Natural killer cell (primary cell): ENCODE results near the gene CLEC2D. TPM values are rescaled to one million over a fixed set of nuclear protein-coding genes. Genes with fewer than 3 reads are reported as not detected.

ENCODE experiments used
- ATAC-seq, 3 donors: fragments of 150-1000 bp in 2 of 3; fragments of 200-7000 bp in 1 of 3; cut with Tn5 transposase; 1 replicate in 1 of 3; 2 replicates in 2 of 3; pipeline ENCODE4 v1.10.0; 2021; ENCODE audit warnings: mild to moderate bottlenecking in 2 of 3, moderate library complexity in 2 of 3
- DNase-seq, 2 donors: peaks; one replicate each; pipeline versions ENCODE4 v3.0.0 to v3.0.0-alpha.2; 2013 to 2021; ENCODE audit warnings: mixed read lengths in 1 of 2
- H3K27ac ChIP-seq: one replicate; pipeline ENCODE4 v1.5.1; 2013; ENCODE audit warnings: mild to moderate bottlenecking, low read length
- H3K27me3 ChIP-seq: one replicate; pipeline ENCODE4 v1.6.1; 2013; ENCODE audit warnings: low read length; ENCODE audit not compliant: control insufficient read depth, insufficient read depth
- H3K36me3 ChIP-seq: one replicate; pipeline ENCODE4 v1.6.1; 2013; ENCODE audit warnings: low read length; ENCODE audit not compliant: control insufficient read depth, insufficient read depth
- H3K4me1 ChIP-seq: one replicate; pipeline ENCODE4 v1.6.1; 2013; ENCODE audit warnings: low read length; ENCODE audit not compliant: control insufficient read depth, insufficient read depth
- H3K4me3 ChIP-seq: one replicate; pipeline ENCODE4 v1.5.1; 2013; ENCODE audit warnings: low read length
- H3K9me3 ChIP-seq: one replicate; pipeline ENCODE4 v1.6.1; 2013; ENCODE audit warnings: low read length; ENCODE audit not compliant: control insufficient read depth, insufficient read depth
- H3K27ac Mint-ChIP-seq, 2 donors: one replicate each; pipeline ENCODE4 v1.8.0; 2022; ENCODE audit warnings: mild to moderate bottlenecking in 2 of 2, mixed read lengths in 2 of 2, moderate library complexity in 1 of 2
- H3K27me3 Mint-ChIP-seq, 2 donors: one replicate each; pipeline ENCODE4 v1.8.0; 2022; ENCODE audit warnings: low read depth in 2 of 2, mixed read lengths in 2 of 2
- H3K36me3 Mint-ChIP-seq: one replicate; pipeline ENCODE4 v1.8.0; 2022; ENCODE audit warnings: mixed read lengths
- H3K4me1 Mint-ChIP-seq, 2 donors: one replicate each; pipeline ENCODE4 v1.8.0; 2022; ENCODE audit warnings: mixed read lengths in 2 of 2
- H3K4me3 Mint-ChIP-seq: one replicate; pipeline ENCODE4 v1.8.0; 2022; ENCODE audit warnings: mild to moderate bottlenecking, moderate library complexity, mixed read lengths
- H3K9me3 Mint-ChIP-seq, 2 donors: one replicate each; pipeline ENCODE4 v1.8.0; 2022; ENCODE audit warnings: mixed read lengths in 2 of 2
- CTCF ChIP-seq: fragments of 200-600 bp; IDR thresholded peaks from one replicate; pipeline ENCODE4 v1.8.0; 2022; ENCODE audit warnings: antibody characterized with exemption
- WGBS: methylation state at CpG from one replicate; pipeline ENCODE4 v1.1.7; 2013; ENCODE audit warnings: missing lambda C conversion rate; ENCODE audit not compliant: insufficient coverage; 5-methylcytosine and 5-hydroxymethylcytosine counted together
- intact Hi-C: fragments of 100-400 bp; cut with micrococcal nuclease; formaldehyde crosslinking; loops from one replicate; pipeline ENCODE4 v1.14.2; 2022
- total RNA-seq, 4 donors: library from RNA; stranded (reverse); fragments of 120-200 nt in 1 of 4; gene quantifications; one replicate each; pipeline versions ENCODE4 v1.2.3 to v1.2.4, GENCODE V29; 2013 to 2022

Gene CLEC2D
- total RNA-seq, 3 donors from 2014 or later (not counting 1 experiment from before 2014, with no cell fraction given) = 140 to 219 (median 209) TPM

GRCh38 chr12:9719790-9720189 is 50.3 kb downstream of the CLEC2D start:
- no peak for TF ChIP-seq CTCF
- Histone ChIP-seq H3K9me3 (no peaks in the 10 kb centered on the region), H3K36me3 (no peaks in the 10 kb centered on the region), H3K4me1 (no peaks in the 10 kb centered on the region), H3K27ac (no peak overlapping the region), H3K4me3 (no peak overlapping the region), H3K27me3 (peaks cover 2% of the 10 kb centered on the region)
- no peaks in the 10 kb centered on the region for H3K9me3 Mint-ChIP-seq
- intact Hi-C loops = no loop called here
- DNase-seq = no peak
- H3K27ac Mint-ChIP-seq = no peak overlapping the region
- ATAC-seq = no peak
- peaks cover 16 to 29% of the 10 kb centered on the region in 2 donors for H3K27me3 Mint-ChIP-seq
- no peak overlapping the region for H3K4me3 Mint-ChIP-seq
- no peaks in the 10 kb centered on the region for H3K36me3 Mint-ChIP-seq
- WGBS = 90% methylated on average over 1 of the region's 1 CpG
- no peaks in the 10 kb centered on the region for H3K4me1 Mint-ChIP-seq

GRCh38 chr12:9721394-9722092 is 52.0 kb downstream of the CLEC2D start:
- Histone ChIP-seq H3K27ac (peak overlapping the region; percentile 68), H3K9me3 (no peaks in the 10 kb centered on the region), H3K36me3 (no peaks in the 10 kb centered on the region), H3K27me3 (peaks cover 2% of the 10 kb centered on the region), H3K4me1 (no peaks in the 10 kb centered on the region), H3K4me3 (no peak overlapping the region)
- H3K9me3 Mint-ChIP-seq = no peaks in the 10 kb centered on the region
- H3K27ac Mint-ChIP-seq = no peak overlapping the region
- no peaks in the 10 kb centered on the region for H3K36me3 Mint-ChIP-seq
- 57% methylated on average over 5 of the region's 5 CpGs for WGBS
- H3K4me3 Mint-ChIP-seq = no peak overlapping the region
- no peaks in the 10 kb centered on the region for H3K4me1 Mint-ChIP-seq
- ATAC-seq = no peak
- intact Hi-C loops = no loop called here
- no peak for TF ChIP-seq CTCF
- H3K27me3 Mint-ChIP-seq = peaks cover 16 to 29% of the 10 kb centered on the region in 2 donors
- no peak for DNase-seq

GRCh38 chr12:9724023-9724422 is 54.5 kb downstream of the CLEC2D start:
- Histone ChIP-seq H3K4me1 (no peaks in the 10 kb centered on the region), H3K27ac (no peak overlapping the region), H3K9me3 (no peaks in the 10 kb centered on the region), H3K36me3 (no peaks in the 10 kb centered on the region), H3K4me3 (no peak overlapping the region), H3K27me3 (peaks cover 2% of the 10 kb centered on the region)
- H3K36me3 Mint-ChIP-seq = no peaks in the 10 kb centered on the region
- H3K27me3 Mint-ChIP-seq = peaks cover 16 to 29% of the 10 kb centered on the region in 2 donors
- H3K4me1 Mint-ChIP-seq = no peaks in the 10 kb centered on the region
- H3K27ac Mint-ChIP-seq = no peak overlapping the region
- 82% methylated on average over 1 of the region's 1 CpG for WGBS
- intact Hi-C loops = no loop called here
- no peaks in the 10 kb centered on the region for H3K9me3 Mint-ChIP-seq
- no peak for DNase-seq
- no peak for ATAC-seq
- TF ChIP-seq CTCF = no peak
- H3K4me3 Mint-ChIP-seq = no peak overlapping the region
